CD4-positive, alpha-beta T cell (primary cell): ENCODE data around the gene METTL21C. TPM values are rescaled to one million over a fixed set of nuclear protein-coding genes. Genes with fewer than 3 reads are reported as not detected.

Experiments
- ATAC-seq: fragments of 200-7000 bp; cut with Tn5 transposase; one replicate; pipeline ENCODE4 v1.10.0; 2022; ENCODE audit warnings: mild to moderate bottlenecking; ENCODE audit not compliant: poor library complexity
- CTCF ChIA-PET: fragments of 350-600 bp; sonication (Branson Sonifier 250); formaldehyde crosslinking; loops from one replicate; lab custom pipeline; 2021; ENCODE audit warnings: antibody characterized with exemption, inconsistent platforms; lab: Charles Lee
- POLR2A ChIA-PET: fragments of 350-600 bp; sonication (Branson Sonifier 250); formaldehyde crosslinking; loops from one replicate; lab custom pipeline; 2021; ENCODE audit warnings: antibody characterized with exemption, inconsistent platforms; lab: Charles Lee
- DNase-seq, 14 experiments: peaks; one replicate each; pipeline ENCODE4 v3.0.0-alpha.2; 2013 to 2020; ENCODE audit warnings: mixed read lengths in 2 of 14
- H3K27ac ChIP-seq, 2 donors: one replicate each; pipeline versions ENCODE4 v1.5.1 to v1.7.0; 2013; ENCODE audit warnings: low read length in 2 of 2, low read depth in 1 of 2, mild to moderate bottlenecking in 1 of 2
- H3K27me3 ChIP-seq, 2 experiments: 1 replicate in 1 of 2; 2 replicates in 1 of 2; pipeline versions ENCODE4 v1.6.1 to v1.7.0; 2013; ENCODE audit warnings: low read length in 2 of 2, control low read depth in 1 of 2, mild to moderate bottlenecking in 1 of 2, moderate library complexity in 1 of 2; ENCODE audit not compliant: insufficient read depth in 2 of 2, control insufficient read depth in 1 of 2
- H3K36me3 ChIP-seq: one replicate; pipeline ENCODE4 v1.6.1; 2013; ENCODE audit warnings: low read length, control low read depth; ENCODE audit not compliant: insufficient read depth
- H3K4me1 ChIP-seq: one replicate; pipeline ENCODE4 v1.6.1; 2013; ENCODE audit warnings: low read length, control low read depth; ENCODE audit not compliant: insufficient read depth
- H3K4me3 ChIP-seq: one replicate; pipeline ENCODE4 v1.5.1; 2013; ENCODE audit warnings: mild to moderate bottlenecking, low read length, moderate library complexity
- H3K9me3 ChIP-seq, 2 experiments: 1 replicate in 1 of 2; 2 replicates in 1 of 2; pipeline versions ENCODE4 v1.6.1 to v1.7.0; 2013; ENCODE audit warnings: low read length in 2 of 2, mild to moderate bottlenecking in 2 of 2, control low read depth in 1 of 2, moderate library complexity in 1 of 2; ENCODE audit not compliant: control insufficient read depth in 1 of 2, insufficient read depth in 1 of 2
- H3K27ac Mint-ChIP-seq: one replicate; pipeline ENCODE4 v1.8.0; 2020; ENCODE audit warnings: mixed read lengths
- H3K27me3 Mint-ChIP-seq: one replicate; pipeline ENCODE4 v1.8.0; 2021; ENCODE audit warnings: mixed read lengths
- H3K36me3 Mint-ChIP-seq: one replicate; pipeline ENCODE4 v1.8.0; 2021; ENCODE audit warnings: low read depth, mixed read lengths
- H3K4me1 Mint-ChIP-seq: one replicate; pipeline ENCODE4 v1.8.0; 2021; ENCODE audit warnings: low read depth, mixed read lengths
- H3K4me3 Mint-ChIP-seq: one replicate; pipeline ENCODE4 v1.8.0; 2020; ENCODE audit warnings: mild to moderate bottlenecking, mixed read lengths
- H3K9me3 Mint-ChIP-seq: one replicate; pipeline ENCODE4 v1.8.0; 2020; ENCODE audit warnings: mixed read lengths
- intact Hi-C, 2 experiments: fragments of 100-400 bp; cut with DNase I in 1 of 2; cut with micrococcal nuclease in 1 of 2; formaldehyde crosslinking; loops; one replicate each; pipeline versions ENCODE4 v1.15.1 to v1.9.0; 2023 to 2025; cut with DNase I, micrococcal nuclease
- total RNA-seq, 174 experiments: library from RNA in 2 of 174; stranded (reverse) in 2 of 174; gene quantifications; one replicate each; pipeline ENCODE4 v1.2.3 and lab custom pipeline; 2021 to 2026
- TF ChIP-seq, protein P1 (sequence below): fragments of 200-600 bp; IDR thresholded peaks from one replicate; pipeline ENCODE4 v1.8.0; 2022; ENCODE audit warnings: antibody characterized with exemption, mild to moderate bottlenecking

The METTL21C gene
- total RNA-seq, 2 experiments from 2014 or later: not detected

DNA sequence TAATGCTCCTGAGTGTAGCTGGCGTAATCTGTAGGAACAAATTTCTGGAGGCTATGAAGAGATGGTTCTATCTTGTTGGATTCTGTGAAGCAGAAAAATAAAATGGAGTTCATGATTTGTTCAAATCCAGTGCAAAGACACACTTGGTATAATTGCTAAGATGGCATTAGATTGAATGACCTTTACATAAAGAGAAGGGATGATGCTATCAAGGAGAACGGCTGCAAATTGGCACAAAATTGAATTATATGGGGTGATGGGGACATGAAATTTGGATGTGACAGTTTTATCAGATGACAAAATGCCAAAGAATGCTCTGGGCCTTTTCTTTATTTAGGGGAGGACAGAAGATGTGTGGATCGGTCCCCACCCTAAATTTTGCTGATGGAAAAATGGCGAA lies 4.0 kb downstream of the METTL21C start:
- Histone ChIP-seq H3K27ac (no peak overlapping the region), H3K9me3 (no peaks in the 10 kb centered on the region), H3K36me3 (no peaks in the 10 kb centered on the region), H3K4me1 (peaks cover 13% of the 10 kb centered on the region), H3K27me3 (peaks cover 0 to 2% of the 10 kb centered on the region in 2 experiments), H3K4me3 (no peak overlapping the region)
- H3K9me3 Mint-ChIP-seq: no peaks in the 10 kb centered on the region
- H3K4me3 Mint-ChIP-seq: no peak overlapping the region
- ChIA-PET POLR2A (no interaction called here), CTCF (no interaction called here)
- peaks cover 41% of the 10 kb centered on the region for H3K27me3 Mint-ChIP-seq
- peaks cover 17% of the 10 kb centered on the region for H3K4me1 Mint-ChIP-seq
- H3K36me3 Mint-ChIP-seq: no peaks in the 10 kb centered on the region
- TF ChIP-seq, protein P1, sequence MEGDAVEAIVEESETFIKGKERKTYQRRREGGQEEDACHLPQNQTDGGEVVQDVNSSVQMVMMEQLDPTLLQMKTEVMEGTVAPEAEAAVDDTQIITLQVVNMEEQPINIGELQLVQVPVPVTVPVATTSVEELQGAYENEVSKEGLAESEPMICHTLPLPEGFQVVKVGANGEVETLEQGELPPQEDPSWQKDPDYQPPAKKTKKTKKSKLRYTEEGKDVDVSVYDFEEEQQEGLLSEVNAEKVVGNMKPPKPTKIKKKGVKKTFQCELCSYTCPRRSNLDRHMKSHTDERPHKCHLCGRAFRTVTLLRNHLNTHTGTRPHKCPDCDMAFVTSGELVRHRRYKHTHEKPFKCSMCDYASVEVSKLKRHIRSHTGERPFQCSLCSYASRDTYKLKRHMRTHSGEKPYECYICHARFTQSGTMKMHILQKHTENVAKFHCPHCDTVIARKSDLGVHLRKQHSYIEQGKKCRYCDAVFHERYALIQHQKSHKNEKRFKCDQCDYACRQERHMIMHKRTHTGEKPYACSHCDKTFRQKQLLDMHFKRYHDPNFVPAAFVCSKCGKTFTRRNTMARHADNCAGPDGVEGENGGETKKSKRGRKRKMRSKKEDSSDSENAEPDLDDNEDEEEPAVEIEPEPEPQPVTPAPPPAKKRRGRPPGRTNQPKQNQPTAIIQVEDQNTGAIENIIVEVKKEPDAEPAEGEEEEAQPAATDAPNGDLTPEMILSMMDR: no peak
- H3K27ac Mint-ChIP-seq: no peak overlapping the region
- ATAC-seq: no peak
- intact Hi-C loops: no loop called here
- DNase-seq: no peak

DNA sequence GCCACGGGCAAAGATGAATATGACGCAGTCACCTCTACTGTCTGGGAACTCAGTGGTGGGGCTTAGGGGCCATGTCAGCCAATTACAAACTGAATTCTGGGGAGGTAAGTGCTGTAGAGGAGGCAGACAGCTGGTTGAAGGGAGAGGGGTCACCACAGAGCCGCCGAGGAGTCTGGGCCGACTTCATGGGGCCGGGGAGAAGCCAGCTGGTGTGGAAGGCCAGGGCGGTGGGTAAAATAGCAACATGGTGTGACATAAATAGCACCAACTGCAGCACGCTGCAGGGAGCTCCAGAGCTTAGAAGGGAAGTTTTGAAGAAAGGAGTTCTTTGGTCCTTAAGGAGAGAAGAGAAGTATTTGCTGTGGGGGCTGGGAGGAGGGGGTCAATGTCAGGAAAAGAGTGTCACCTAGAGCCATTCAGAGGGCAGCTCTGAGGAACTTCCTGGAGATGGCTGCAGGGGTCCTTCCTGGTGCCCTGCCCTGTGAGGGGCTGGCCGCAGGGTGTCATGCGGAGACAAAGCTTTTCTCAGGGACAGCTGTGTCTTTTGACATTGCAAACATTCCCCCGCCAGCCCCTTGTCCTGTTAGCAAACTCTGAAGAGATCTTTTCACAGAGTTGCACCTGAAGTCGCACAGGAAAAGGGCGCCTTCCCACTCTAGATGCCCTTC lies 6.4 kb downstream of the METTL21C start:
- intact Hi-C loops: loop anchor here in 1 of 2 experiments (10.0 kb wide), 1 partner anchor 86 kb away; the partner anchor contains the start of gene TEX30
- POLR2A ChIA-PET: interaction anchor here (0.6 kb wide), 1 partner anchor 17 kb away, joined by 3 read pairs; no protein-coding TSS in a partner anchor

DNA sequence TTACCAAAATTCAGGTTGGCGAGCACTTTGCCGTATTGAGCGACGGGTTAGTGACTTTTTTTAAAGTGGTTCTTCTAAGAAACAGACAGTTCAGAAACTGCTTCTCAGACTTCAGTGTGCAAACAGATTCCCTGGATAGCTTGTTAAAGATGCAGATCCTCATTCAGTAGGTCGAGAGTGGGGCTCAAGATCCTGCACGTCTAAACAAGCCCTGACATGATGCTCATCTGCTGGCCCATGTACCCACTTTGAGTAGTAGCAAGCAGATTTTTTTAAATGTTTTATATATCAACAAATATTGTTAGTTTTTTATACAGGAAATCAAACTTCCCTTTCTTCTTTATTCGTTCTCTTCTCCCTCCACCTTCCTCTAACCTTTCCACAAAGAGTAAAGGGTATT lies 7.3 kb downstream of the METTL21C start:
- Mint-ChIP-seq H3K4me3 (no peak overlapping the region), H3K27me3 (peaks cover 11% of the 10 kb centered on the region), H3K36me3 (no peaks in the 10 kb centered on the region), H3K9me3 (no peaks in the 10 kb centered on the region), H3K4me1 (peaks cover 18% of the 10 kb centered on the region), H3K27ac (no peak overlapping the region)
- DNase-seq (no peak), ATAC-seq (no peak)
- TF ChIP-seq, protein P1: no peak
- Histone ChIP-seq H3K27me3 (peaks cover 0 to under 1% of the 10 kb centered on the region in 2 experiments), H3K36me3 (no peaks in the 10 kb centered on the region), H3K27ac (no peak overlapping the region), H3K4me3 (no peak overlapping the region), H3K4me1 (peaks cover 13% of the 10 kb centered on the region), H3K9me3 (no peaks in the 10 kb centered on the region)
- CTCF ChIA-PET: no interaction called here
- POLR2A ChIA-PET: no interaction called here
- intact Hi-C loops: loop anchor here in 1 of 2 experiments (10.0 kb wide), 1 partner anchor 87 kb away; the partner anchor contains the start of gene TEX30

More for the DNA sequence above, 6.4 kb downstream of the METTL21C start:
- Histone ChIP-seq H3K4me1 (peaks cover 13% of the 10 kb centered on the region), H3K27me3 (peaks cover 0 to 2% of the 10 kb centered on the region in 2 experiments), H3K27ac (no peak overlapping the region), H3K4me3 (no peak overlapping the region), H3K9me3 (no peaks in the 10 kb centered on the region), H3K36me3 (no peaks in the 10 kb centered on the region)
- DNase-seq (no peak), ATAC-seq (no peak)
- no peaks in the 10 kb centered on the region for H3K36me3 Mint-ChIP-seq
- no peak overlapping the region for H3K27ac Mint-ChIP-seq
- TF ChIP-seq, protein P1: no peak
- H3K4me3 Mint-ChIP-seq: no peak overlapping the region
- H3K27me3 Mint-ChIP-seq: peaks cover 19% of the 10 kb centered on the region
- CTCF ChIA-PET: interaction anchor here (1.0 kb wide), 1 partner anchor 12 kb away, joined by 3 read pairs; no protein-coding TSS in a partner anchor
- H3K9me3 Mint-ChIP-seq: no peaks in the 10 kb centered on the region
- H3K4me1 Mint-ChIP-seq: peaks cover 18% of the 10 kb centered on the region
